Liver (tissue), 3 donors: ENCODE measurements around the gene MTCH1.

ENCODE experiments used
- FOXA2 ChIP-seq: IDR thresholded peaks from 2 replicates; pipeline ENCODE4 v1.6.1; 2016; ENCODE audit warnings: antibody characterized with exemption
- JUND ChIP-seq, 2 donors: IDR thresholded peaks; 2 replicates each; pipeline ENCODE4 v1.6.1; 2016; ENCODE audit warnings: antibody characterized with exemption in 2 of 2
- RAD21 ChIP-seq, 2 donors: IDR thresholded peaks; 2 replicates each; pipeline ENCODE4 v1.6.1; 2016; ENCODE audit warnings: antibody characterized with exemption in 2 of 2, mild to moderate bottlenecking in 2 of 2
- REST ChIP-seq: IDR thresholded peaks from 2 replicates; pipeline ENCODE4 v1.6.1; 2016; ENCODE audit warnings: antibody characterized with exemption, mild to moderate bottlenecking
- RXRA ChIP-seq, 2 donors: IDR thresholded peaks; 2 replicates each; pipeline ENCODE4 v1.6.1; 2017 to 2018; ENCODE audit warnings: antibody characterized with exemption in 2 of 2, mild to moderate bottlenecking in 1 of 2
- SP1 ChIP-seq: IDR thresholded peaks from 2 replicates; pipeline ENCODE4 v1.6.1; 2018; ENCODE audit warnings: antibody characterized with exemption, mild to moderate bottlenecking
- TAF1 ChIP-seq: conservative IDR thresholded peaks from 2 replicates; pipeline ENCODE4 v1.6.1; 2016; ENCODE audit warnings: antibody characterized with exemption, mild to moderate bottlenecking
- TF ChIP-seq, protein P1 (sequence below): fragments of 150-350 bp; IDR thresholded peaks from 2 replicates; pipeline ENCODE4 v1.5.1; 2017; ENCODE audit warnings: improper control_type of control experiment, low read depth, low read length; ENCODE audit not compliant: missing input control
- TF ChIP-seq, protein P2 (sequence below): IDR thresholded peaks from 2 replicates; pipeline ENCODE4 v1.6.1; 2016; ENCODE audit warnings: antibody characterized with exemption
- TF ChIP-seq, protein P3 (sequence below): IDR thresholded peaks from 2 replicates; pipeline ENCODE4 v1.6.1; 2016; ENCODE audit warnings: antibody characterized with exemption
- donor health status: healthy.
- donor health status: healthy.

GRCh38 chr6:37016995-37017394 lies 31.0 kb upstream of the MTCH1 start:
- TF ChIP-seq FOXA2, result no peak
- TF ChIP-seq TAF1, result no peak
- TF ChIP-seq, protein P1, sequence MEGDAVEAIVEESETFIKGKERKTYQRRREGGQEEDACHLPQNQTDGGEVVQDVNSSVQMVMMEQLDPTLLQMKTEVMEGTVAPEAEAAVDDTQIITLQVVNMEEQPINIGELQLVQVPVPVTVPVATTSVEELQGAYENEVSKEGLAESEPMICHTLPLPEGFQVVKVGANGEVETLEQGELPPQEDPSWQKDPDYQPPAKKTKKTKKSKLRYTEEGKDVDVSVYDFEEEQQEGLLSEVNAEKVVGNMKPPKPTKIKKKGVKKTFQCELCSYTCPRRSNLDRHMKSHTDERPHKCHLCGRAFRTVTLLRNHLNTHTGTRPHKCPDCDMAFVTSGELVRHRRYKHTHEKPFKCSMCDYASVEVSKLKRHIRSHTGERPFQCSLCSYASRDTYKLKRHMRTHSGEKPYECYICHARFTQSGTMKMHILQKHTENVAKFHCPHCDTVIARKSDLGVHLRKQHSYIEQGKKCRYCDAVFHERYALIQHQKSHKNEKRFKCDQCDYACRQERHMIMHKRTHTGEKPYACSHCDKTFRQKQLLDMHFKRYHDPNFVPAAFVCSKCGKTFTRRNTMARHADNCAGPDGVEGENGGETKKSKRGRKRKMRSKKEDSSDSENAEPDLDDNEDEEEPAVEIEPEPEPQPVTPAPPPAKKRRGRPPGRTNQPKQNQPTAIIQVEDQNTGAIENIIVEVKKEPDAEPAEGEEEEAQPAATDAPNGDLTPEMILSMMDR, result no peak
- TF ChIP-seq REST, result no peak
- TF ChIP-seq RAD21 (IDR thresholded peaks at IDR 0.05), result no peak
- TF ChIP-seq, protein P2, sequence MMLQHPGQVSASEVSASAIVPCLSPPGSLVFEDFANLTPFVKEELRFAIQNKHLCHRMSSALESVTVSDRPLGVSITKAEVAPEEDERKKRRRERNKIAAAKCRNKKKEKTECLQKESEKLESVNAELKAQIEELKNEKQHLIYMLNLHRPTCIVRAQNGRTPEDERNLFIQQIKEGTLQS, result no peak
- TF ChIP-seq SP1, result no peak
- TF ChIP-seq, protein P3, sequence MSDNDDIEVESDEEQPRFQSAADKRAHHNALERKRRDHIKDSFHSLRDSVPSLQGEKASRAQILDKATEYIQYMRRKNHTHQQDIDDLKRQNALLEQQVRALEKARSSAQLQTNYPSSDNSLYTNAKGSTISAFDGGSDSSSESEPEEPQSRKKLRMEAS, result no peak
- no peak for TF ChIP-seq RXRA (IDR thresholded peaks at IDR 0.05)
- TF ChIP-seq JUND (IDR thresholded peaks at IDR 0.05), result no peak
